HCT116 (cell line): ENCODE data around the gene SDK1. TPM values are rescaled to one million over a fixed set of nuclear protein-coding genes. Genes with fewer than 3 reads are reported as not detected.

ENCODE experiments used
- ATAC-seq: fragments of 200-7000 bp; cut with Tn5 transposase; 2 replicates; pipeline ENCODE4 v1.9.1; 2020; ENCODE audit warnings: mild to moderate bottlenecking, moderate library complexity
- BruUV-seq: library from RNA; stranded (reverse); fragments of 400-500 nt; replicated peaks from 2 replicates; lab custom pipeline; 2021; lab: Mats Ljungman, UMichigan
- CTCF ChIA-PET: fragments of 300-600 bp; sonication (Branson Sonifier 250); formaldehyde crosslinking; loops from one replicate; lab custom pipeline; 2021; ENCODE audit warnings: antibody characterized with exemption; lab: Charles Lee
- POLR2A ChIA-PET: fragments of 300-600, 350-600 bp; sonication (Branson Sonifier 250); formaldehyde crosslinking; loops from one replicate; lab custom pipeline; 2021; ENCODE audit warnings: antibody characterized with exemption; lab: Charles Lee
- RAD21 ChIA-PET, 2 experiments: fragments of 300-600 bp; sonication (Branson Sonifier 250); formaldehyde crosslinking; loops; one replicate each; lab custom pipeline; 2023; ENCODE audit warnings: low total read pairs in 2 of 2; ENCODE audit not compliant: uncharacterized antibody in 2 of 2, unreplicated experiment in 2 of 2, low non-redundant PET in 1 of 2; lab: Charles Lee
- DNase-seq: peaks from one replicate; pipeline ENCODE4 v3.0.0-alpha.2; 2010; ENCODE audit warnings: low read depth, low spot score
- H2AFZ ChIP-seq: fragments of 200-600 bp; shearing (Covaris generic), sonication (generic); 2 replicates; pipeline ENCODE4 v1.6.1; 2017; ENCODE audit warnings: low read depth, mixed run types, mixed read lengths, antibody characterized with exemption, low read length; ENCODE audit not compliant: poor library complexity, severe bottlenecking
- H3K27ac ChIP-seq: 2 replicates; pipeline ENCODE4 v1.5.1; 2012; ENCODE audit warnings: low read depth, low read length
- H3K27me3 ChIP-seq: fragments of 200-600 bp; sonication (generic); 2 replicates; pipeline ENCODE4 v1.6.1; 2016; ENCODE audit warnings: mixed run types, low read length, mixed read lengths; ENCODE audit not compliant: insufficient read depth
- H3K36me3 ChIP-seq, 2 experiments: fragments of 200-500 bp in 1 of 2; fragments of 200-600 bp in 1 of 2; sonication (Bioruptor generic) in 1 of 2; sonication (generic) in 1 of 2; 2 replicates each; pipeline versions ENCODE4 v1.5.1 to v1.6.1; 2014 to 2016; ENCODE audit warnings: low read length in 2 of 2, inconsistent platforms in 1 of 2, mixed read lengths in 1 of 2, mixed run types in 1 of 2; ENCODE audit not compliant: insufficient read depth in 2 of 2, control insufficient read depth in 1 of 2
- H3K4me1 ChIP-seq, 2 experiments: fragments of 200-600 bp in 1 of 2; sonication (generic) in 1 of 2; 2 replicates each; pipeline versions ENCODE4 v1.5.1 to v1.6.1; 2012 to 2017; ENCODE audit warnings: low read length in 2 of 2, inconsistent platforms in 1 of 2, mild to moderate bottlenecking in 1 of 2, mixed read lengths in 1 of 2, mixed run types in 1 of 2, moderate library complexity in 1 of 2; ENCODE audit not compliant: insufficient read depth in 2 of 2, control insufficient read depth in 1 of 2
- H3K4me2 ChIP-seq: fragments of 200-600 bp; sonication (generic); 2 replicates; pipeline ENCODE4 v1.6.1; 2017; ENCODE audit warnings: mixed run types, low read length, mixed read lengths
- H3K4me3 ChIP-seq, 2 experiments: fragments of 200-600 bp in 1 of 2; sonication (generic) in 1 of 2; replicated peaks in 1 of 2; 2 replicates each; pipeline ENCODE4 v1.5.1; 2011 to 2016; ENCODE audit warnings: low read length in 2 of 2, control low read depth in 1 of 2, low read depth in 1 of 2, mild to moderate bottlenecking in 1 of 2, mixed read lengths in 1 of 2, mixed run types in 1 of 2
- H3K79me2 ChIP-seq: fragments of 200-600 bp; sonication (generic); 2 replicates; pipeline ENCODE4 v1.6.1; 2017; ENCODE audit warnings: mild to moderate bottlenecking, mixed run types, low read length, moderate library complexity, mixed read lengths; ENCODE audit not compliant: insufficient read depth
- H3K9ac ChIP-seq: fragments of 200-600 bp; sonication (generic); 2 replicates; pipeline ENCODE4 v1.6.1; 2016; ENCODE audit warnings: low read length, mixed read lengths
- H3K9me2 ChIP-seq: fragments of 200-600 bp; sonication (generic), shearing (Covaris generic); 2 replicates; pipeline ENCODE4 v1.6.1; 2017; ENCODE audit warnings: mixed run types, mild to moderate bottlenecking, moderate library complexity; ENCODE audit not compliant: insufficient read depth
- H3K9me3 ChIP-seq, 2 experiments: fragments of 200-500 bp in 1 of 2; fragments of 200-600 bp in 1 of 2; sonication (Bioruptor generic) in 1 of 2; sonication (generic) in 1 of 2; 2 replicates each; pipeline ENCODE4 v1.6.1; 2014 to 2017; ENCODE audit warnings: low read length in 2 of 2, mixed read lengths in 2 of 2, inconsistent platforms in 1 of 2, low read depth in 1 of 2, mild to moderate bottlenecking in 1 of 2, mixed run types in 1 of 2, moderate library complexity in 1 of 2; ENCODE audit not compliant: control insufficient read depth in 1 of 2, insufficient read depth in 1 of 2
- H4K20me1 ChIP-seq: fragments of 200-600 bp; sonication (generic), shearing (Covaris generic); 2 replicates; pipeline ENCODE4 v1.6.1; 2017; ENCODE audit warnings: mixed run types, mild to moderate bottlenecking, moderate library complexity; ENCODE audit not compliant: insufficient read depth
- CBX3 ChIP-seq: IDR thresholded peaks from 2 replicates; pipeline ENCODE4 v1.6.1; 2012; ENCODE audit warnings: low read depth
- CEBPB ChIP-seq: IDR thresholded peaks from 2 replicates; pipeline ENCODE4 v1.6.1; 2012; ENCODE audit warnings: low read depth
- ELF1 ChIP-seq: IDR thresholded peaks from 2 replicates; pipeline ENCODE4 v1.6.1; 2012; ENCODE audit warnings: low read depth, borderline replicate concordance
- EZH2 ChIP-seq: fragments of 200-600 bp; sonication (generic); IDR thresholded peaks from 2 replicates; pipeline ENCODE4 v1.6.1; 2017; ENCODE audit warnings: antibody characterized with exemption, mixed run types
- EZH2phosphoT487 ChIP-seq: fragments of 200-600 bp; IDR thresholded peaks from 2 replicates; pipeline ENCODE4 v1.6.1; 2018; ENCODE audit warnings: antibody characterized with exemption, borderline replicate concordance
- FOSL1 ChIP-seq: IDR thresholded peaks from 2 replicates; pipeline ENCODE4 v1.6.1; 2012; ENCODE audit warnings: low read depth
- JUND ChIP-seq: IDR thresholded peaks from 2 replicates; pipeline ENCODE4 v1.6.1; 2012
- POLR2AphosphoS5 ChIP-seq: IDR thresholded peaks from 2 replicates; pipeline ENCODE4 v1.6.1; 2011; ENCODE audit warnings: mild to moderate bottlenecking, low read depth, low read length, moderate library complexity
- RAD21 ChIP-seq: IDR thresholded peaks from 2 replicates; pipeline ENCODE4 v1.6.1; 2012; ENCODE audit warnings: low read depth, mild to moderate bottlenecking
- SP1 ChIP-seq: IDR thresholded peaks from 2 replicates; pipeline ENCODE4 v1.6.1; 2012; ENCODE audit warnings: low read depth
- SRF ChIP-seq: IDR thresholded peaks from 2 replicates; pipeline ENCODE4 v1.6.1; 2012; ENCODE audit warnings: low read depth
- ZNF274 ChIP-seq: fragments of 200-500 bp; sonication (Bioruptor generic); IDR thresholded peaks from 2 replicates; pipeline ENCODE4 v1.6.1; 2014; ENCODE audit warnings: mild to moderate bottlenecking, low read depth, low read length, inconsistent platforms
- intact Hi-C: fragments of 100-400 bp; cut with micrococcal nuclease; formaldehyde crosslinking; loops from 2 replicates; pipeline ENCODE4 v1.10.0; 2022
- total RNA-seq: library from RNA; stranded (reverse); gene quantifications from one replicate; pipeline ENCODE4 v1.2.1, GENCODE V29; 2021; ENCODE audit not compliant: unreplicated experiment
- TF ChIP-seq, protein P1 (sequence below): IDR thresholded peaks from 2 replicates; pipeline ENCODE4 v1.6.1; 2012
- TF ChIP-seq, protein P2 (sequence below): IDR thresholded peaks from 2 replicates; pipeline ENCODE4 v1.6.1; 2012; ENCODE audit warnings: low read depth
- TF ChIP-seq, protein P3 (sequence below): IDR thresholded peaks from 2 replicates; pipeline ENCODE4 v1.6.1; 2012

The SDK1 gene
- total RNA-seq, 1 experiment from 2014 or later, result 0.05 TPM

DNA sequence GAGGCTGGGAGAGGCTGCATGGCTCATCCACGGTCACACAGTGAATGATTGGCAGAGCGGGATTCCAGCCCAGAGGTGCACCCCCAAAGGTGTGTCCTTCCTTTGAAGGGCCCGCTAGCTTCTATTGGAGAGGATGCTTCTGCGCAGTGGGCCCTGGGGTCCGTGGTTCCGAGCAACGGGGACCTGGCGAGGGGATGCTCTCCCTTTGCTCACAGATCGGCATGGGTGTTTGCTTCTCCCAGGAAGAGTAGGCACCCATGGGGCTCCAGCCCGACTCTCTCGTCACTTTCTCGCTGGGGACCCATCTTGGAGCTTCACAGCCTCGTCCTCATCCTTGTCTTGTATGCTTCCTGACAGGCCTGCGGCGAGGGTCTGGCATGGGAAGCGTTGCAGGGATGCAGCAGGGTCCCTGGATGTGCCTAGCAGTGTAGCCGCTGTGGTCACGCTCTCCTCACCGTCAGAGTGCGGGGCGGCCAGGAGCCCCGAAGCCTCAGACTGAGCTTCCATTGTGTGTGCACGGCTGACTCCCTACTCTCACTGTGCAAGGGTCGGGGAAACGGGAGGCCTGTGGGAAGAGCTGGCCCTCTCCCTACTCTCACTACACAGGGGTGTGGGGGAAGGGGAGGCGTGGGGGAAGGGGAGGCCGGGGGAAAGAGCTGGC, 842.6 kb downstream of the SDK1 start:
- no peaks in the 10 kb centered on the region for H3K9me2 ChIP-seq
- ATAC-seq (no peak), DNase-seq (no peak)
- H4K20me1 ChIP-seq, result no peaks in the 10 kb centered on the region
- ChIA-PET RAD21 (no interaction called here), CTCF (no interaction called here), POLR2A (no interaction called here)
- H3K4me1 ChIP-seq, result no peaks in the 10 kb centered on the region
- no peak overlapping the region for H3K27ac ChIP-seq
- H3K79me2 ChIP-seq, result no peaks in the 10 kb centered on the region
- no peak overlapping the region for H3K4me2 ChIP-seq
- TF ChIP-seq, protein P1, sequence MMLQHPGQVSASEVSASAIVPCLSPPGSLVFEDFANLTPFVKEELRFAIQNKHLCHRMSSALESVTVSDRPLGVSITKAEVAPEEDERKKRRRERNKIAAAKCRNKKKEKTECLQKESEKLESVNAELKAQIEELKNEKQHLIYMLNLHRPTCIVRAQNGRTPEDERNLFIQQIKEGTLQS, result no peak
- H2AFZ ChIP-seq, result no peak overlapping the region
- intact Hi-C loops, result no loop called here
- no peak overlapping the region for H3K4me3 ChIP-seq
- no peaks in the 10 kb centered on the region for H3K36me3 ChIP-seq
- no peaks in the 10 kb centered on the region for H3K27me3 ChIP-seq
- no peak overlapping the region for H3K9ac ChIP-seq
- H3K9me3 ChIP-seq, result no peaks in the 10 kb centered on the region
- no TSS peak for BruUV-seq

DNA sequence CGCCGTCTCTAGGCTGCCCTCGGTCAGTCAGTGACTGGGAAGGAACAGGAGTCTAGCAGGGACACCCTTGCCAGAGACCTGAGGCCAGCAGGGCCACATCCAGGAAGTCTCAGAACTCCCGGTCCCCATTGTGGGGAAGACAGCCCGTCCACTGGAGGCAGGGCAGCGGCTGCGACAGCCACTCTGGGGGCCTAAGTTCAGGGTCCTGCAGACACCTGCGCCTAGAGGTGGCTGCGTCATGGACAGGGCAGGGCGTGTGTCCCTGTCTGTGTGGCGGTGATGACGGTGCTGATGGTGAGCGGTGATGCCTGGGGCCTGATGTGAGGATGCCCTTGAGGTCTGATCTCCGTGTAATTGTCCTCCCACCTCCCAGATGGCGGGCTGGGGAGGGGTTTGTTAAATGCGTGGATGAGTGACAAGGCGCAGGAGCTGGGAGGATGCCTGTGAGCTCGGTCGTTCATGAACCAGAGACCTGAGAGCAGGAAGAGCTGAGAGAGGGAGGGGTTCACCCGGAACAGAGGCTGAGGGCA, 843.2 kb downstream of the SDK1 start:
- H3K4me3 ChIP-seq, result no peak overlapping the region
- ChIA-PET CTCF (no interaction called here), POLR2A (no interaction called here), RAD21 (no interaction called here)
- H3K27me3 ChIP-seq, result no peaks in the 10 kb centered on the region
- no TSS peak for BruUV-seq
- no peaks in the 10 kb centered on the region for H3K79me2 ChIP-seq
- no peak overlapping the region for H2AFZ ChIP-seq
- no peak overlapping the region for H3K27ac ChIP-seq
- no peak for ATAC-seq
- no peak overlapping the region for H3K4me2 ChIP-seq
- no peaks in the 10 kb centered on the region for H4K20me1 ChIP-seq
- no peaks in the 10 kb centered on the region for H3K9me2 ChIP-seq
- H3K9me3 ChIP-seq, result no peaks in the 10 kb centered on the region
- DNase-seq, result no peak
- no peak overlapping the region for H3K9ac ChIP-seq
- intact Hi-C loops, result no loop called here
- H3K36me3 ChIP-seq, result no peaks in the 10 kb centered on the region
- no peaks in the 10 kb centered on the region for H3K4me1 ChIP-seq
- no peak for TF ChIP-seq JUND
- no peak for TF ChIP-seq CEBPB
- TF ChIP-seq EZH2, result no peak
- no peak for TF ChIP-seq EZH2phosphoT487
- no peak for TF ChIP-seq SP1
- TF ChIP-seq ELF1, result no peak
- no peak for TF ChIP-seq SRF
- TF ChIP-seq, protein P2, sequence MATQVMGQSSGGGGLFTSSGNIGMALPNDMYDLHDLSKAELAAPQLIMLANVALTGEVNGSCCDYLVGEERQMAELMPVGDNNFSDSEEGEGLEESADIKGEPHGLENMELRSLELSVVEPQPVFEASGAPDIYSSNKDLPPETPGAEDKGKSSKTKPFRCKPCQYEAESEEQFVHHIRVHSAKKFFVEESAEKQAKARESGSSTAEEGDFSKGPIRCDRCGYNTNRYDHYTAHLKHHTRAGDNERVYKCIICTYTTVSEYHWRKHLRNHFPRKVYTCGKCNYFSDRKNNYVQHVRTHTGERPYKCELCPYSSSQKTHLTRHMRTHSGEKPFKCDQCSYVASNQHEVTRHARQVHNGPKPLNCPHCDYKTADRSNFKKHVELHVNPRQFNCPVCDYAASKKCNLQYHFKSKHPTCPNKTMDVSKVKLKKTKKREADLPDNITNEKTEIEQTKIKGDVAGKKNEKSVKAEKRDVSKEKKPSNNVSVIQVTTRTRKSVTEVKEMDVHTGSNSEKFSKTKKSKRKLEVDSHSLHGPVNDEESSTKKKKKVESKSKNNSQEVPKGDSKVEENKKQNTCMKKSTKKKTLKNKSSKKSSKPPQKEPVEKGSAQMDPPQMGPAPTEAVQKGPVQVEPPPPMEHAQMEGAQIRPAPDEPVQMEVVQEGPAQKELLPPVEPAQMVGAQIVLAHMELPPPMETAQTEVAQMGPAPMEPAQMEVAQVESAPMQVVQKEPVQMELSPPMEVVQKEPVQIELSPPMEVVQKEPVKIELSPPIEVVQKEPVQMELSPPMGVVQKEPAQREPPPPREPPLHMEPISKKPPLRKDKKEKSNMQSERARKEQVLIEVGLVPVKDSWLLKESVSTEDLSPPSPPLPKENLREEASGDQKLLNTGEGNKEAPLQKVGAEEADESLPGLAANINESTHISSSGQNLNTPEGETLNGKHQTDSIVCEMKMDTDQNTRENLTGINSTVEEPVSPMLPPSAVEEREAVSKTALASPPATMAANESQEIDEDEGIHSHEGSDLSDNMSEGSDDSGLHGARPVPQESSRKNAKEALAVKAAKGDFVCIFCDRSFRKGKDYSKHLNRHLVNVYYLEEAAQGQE, result no peak
- no peak for TF ChIP-seq POLR2AphosphoS5
- no peak for TF ChIP-seq ZNF274
- TF ChIP-seq, protein P1, result no peak
- TF ChIP-seq, protein P3, sequence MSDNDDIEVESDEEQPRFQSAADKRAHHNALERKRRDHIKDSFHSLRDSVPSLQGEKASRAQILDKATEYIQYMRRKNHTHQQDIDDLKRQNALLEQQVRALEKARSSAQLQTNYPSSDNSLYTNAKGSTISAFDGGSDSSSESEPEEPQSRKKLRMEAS, result no peak
- TF ChIP-seq FOSL1, result no peak
- TF ChIP-seq RAD21, result no peak
- TF ChIP-seq CBX3, result no peak
